GM19463 (cell line): ENCODE data around the gene ST7.

Experiments
- ATAC-seq: cut with Tn5 transposase; IDR thresholded peaks from one replicate; pipeline ENCODE4 v1.9.1; 2021; ENCODE audit warnings: mild to moderate bottlenecking, moderate library complexity; ENCODE audit not compliant: unreplicated experiment

The ST7 gene

DNA sequence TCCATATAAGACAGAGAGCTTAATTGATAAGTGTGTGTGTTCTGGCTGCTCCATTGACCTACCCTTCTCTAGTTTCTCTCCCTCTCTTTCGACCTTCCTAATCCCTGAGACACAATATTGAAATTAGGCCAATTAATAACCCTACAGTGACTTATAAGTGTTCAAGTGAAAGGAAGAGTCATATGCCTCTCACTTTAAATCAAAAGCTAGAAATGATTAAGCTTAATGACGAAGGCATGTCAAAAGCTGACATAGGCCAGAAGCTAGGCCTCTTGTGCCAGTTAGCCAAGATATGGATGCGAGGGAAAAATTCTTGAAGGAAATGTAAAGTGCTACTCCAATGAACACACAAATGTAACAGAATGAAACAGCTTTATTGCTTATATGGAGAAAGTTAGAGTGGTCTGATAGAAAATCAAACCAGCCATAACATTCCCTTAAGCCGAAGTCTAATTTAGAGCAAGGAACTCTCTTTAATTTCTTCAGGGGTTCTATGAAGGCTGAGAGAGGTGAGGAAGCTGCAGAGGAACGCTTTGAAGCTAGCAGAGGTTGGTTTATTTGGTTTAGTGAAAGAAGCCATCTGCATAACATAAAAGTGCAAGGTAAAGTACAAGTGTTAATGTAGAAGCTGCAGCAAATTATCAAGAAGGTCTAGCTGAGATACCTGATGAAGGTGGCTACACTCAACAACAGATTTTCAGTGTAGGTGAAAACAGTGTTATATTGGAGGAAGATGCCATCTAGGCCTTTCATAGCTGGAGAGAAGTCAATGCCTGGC, 53.8 kb downstream of the ST7 start:
- ATAC-seq = no peak

DNA sequence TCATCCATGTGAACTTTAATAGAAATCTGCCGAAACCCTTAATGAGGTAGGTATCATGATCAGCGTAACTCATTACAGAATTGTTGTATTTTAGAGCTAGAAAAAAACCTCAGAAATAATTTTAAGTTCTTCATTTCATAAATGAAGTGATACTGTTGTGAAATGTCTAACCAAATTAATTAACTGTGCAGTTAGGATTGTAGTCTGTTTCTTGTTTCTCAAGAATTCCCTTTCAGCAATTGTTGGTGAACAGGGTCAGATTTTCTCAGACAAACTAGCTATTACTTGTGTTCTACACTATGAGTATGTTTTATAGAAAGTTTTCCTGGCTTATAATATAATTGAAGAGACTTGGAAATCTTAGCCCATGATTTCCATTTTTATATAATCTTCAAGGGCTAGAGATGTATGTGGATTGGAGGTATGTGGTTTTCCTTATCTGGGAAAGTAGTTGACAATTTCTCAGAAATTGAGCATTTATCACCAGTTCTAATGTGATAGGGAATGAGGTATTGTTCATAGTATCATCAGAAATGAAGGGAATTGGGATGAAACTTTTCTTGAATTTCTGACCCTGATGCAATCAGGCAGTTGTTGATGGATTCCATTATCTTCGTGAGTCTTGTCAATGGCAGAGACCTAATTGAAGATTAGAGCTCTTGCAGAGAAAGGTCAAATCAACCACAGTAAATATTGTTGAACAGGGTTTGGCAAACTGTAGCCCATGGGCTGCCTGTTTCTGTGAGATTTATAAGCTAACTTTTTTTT, 55.0 kb downstream of the ST7 start:
- ATAC-seq = no peak

DNA sequence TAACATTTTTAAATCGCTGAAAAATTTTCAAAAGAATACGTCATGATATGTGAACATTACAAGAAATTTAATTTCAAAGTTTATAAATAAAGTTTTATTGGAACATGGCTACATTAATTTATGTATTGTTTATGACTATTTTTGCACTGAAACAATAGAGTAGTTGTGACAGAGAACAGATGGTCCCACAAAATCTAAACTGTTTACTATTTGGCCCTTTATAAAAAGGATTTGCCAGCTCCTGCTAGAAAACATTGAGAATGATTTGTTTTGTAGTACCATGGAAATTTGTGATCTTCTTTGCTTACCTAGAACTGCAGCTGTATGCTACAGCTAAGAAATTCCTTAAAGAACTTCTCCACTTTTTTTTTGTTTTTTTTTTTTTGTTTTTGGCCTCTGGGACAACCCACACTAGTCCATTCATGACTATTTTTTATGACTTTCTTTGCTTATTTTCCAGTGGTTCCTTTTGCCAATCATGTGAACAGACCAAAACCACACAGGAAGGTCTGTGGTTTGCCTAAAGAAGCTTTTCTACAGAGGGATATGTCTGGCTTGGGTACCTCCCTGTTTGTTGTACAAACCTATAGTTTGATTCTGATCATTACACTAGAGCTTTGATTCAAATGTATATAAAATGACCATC, 55.7 kb downstream of the ST7 start:
- no peak for ATAC-seq

DNA sequence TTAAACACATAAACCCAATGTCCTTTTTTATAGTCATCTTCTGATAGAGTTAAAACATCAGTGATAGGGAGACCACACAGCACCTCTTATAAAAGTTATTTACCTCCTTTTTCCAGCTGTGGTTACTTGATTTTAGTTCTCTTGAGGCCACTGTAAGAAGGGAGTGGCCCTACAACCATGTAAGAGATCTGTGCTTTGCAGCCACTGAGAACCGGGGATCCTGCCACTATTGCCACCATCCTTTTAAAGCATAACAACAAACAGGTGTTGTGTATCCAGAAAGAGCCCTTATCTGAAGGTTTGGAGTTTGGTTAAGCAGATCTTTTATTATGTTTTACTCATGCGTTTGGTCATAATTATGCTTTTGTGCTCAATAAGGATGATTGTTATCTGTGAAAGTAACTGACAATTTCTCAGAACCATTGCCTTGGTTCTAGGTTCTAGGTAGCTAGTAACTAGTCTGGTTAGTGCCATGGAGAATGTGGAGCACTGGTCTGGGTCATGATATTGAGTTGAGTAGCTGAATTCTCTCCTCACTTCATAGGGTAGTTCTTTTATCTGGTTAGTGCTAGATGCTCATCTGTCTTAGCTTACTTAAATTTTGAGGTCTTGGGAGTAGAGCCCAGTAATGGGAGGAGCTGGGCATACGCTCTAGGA, 56.5 kb downstream of the ST7 start:
- no peak for ATAC-seq

DNA sequence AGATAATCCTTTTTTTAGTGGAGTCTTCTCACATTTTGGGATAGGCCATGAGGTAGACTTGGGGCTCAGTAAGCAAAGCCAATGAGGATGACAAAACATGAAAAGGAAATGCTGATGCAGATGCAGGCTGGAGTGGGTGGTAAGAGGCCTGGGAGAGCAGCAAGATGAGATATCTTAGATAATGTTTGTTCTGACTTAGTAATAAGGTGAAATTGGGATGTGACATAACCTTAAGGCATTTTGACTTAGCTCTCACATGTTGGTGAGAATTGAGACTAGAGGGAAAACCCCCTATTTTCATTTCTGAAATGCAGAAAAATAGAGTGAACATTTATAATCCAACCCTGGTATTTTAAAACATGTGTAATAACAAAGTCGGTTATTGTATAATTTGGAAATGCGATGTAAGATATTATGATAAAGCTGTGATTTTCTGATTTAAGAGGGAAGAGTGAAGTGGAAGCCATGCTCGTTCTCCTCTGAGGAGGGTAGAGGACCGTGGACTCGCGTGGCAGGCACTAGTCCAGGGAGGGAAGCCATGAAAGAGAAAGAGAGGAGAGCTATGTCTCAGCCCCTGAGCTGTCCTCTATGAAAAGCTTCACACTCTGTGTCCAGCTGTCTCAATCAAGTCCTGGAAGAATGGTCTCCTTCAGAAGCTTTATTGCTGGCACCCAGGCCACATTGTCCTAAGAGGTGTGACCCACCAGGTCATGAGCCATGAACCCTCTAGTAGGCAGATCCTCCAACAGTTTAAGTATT, 57.3 kb downstream of the ST7 start:
- peak; percentile 38 for ATAC-seq

DNA sequence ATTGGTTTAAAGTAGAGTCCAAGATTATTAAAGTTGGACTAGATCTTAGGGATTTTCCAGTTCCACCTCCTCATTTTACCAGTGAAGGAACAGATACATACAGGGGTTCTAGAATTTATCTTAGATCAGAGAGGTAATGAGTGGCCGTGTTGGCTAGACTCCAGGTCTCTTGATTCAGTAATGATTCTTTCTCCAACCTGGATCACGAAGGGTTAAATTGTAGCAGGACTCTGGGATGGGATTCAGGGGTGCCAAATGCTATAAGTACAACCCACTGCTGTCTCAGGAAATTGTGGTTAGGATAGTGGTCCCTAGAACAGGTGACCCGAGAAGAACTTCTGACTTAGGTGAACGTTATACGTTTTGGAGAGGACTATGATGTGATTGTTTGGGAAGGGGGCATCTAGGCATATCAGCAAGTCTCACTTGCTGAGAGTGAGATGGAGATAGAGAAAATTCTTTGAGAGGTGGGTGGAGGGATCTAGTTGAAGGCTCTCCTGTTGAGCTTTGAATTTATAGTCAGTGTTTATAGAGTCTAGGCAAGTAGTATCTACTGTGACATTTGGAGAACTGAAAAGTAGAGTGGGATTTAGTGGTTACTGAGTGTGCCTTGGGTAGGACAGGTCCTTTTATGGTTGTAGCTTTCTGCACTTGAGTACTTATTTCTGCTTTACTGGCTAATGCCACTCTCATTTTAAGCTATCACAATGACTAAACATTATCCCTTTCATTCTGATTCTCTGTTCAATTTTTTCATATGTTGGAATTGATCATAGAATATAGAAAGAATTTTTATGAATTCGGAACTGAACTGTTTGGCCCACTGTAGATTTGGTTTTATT, 58.3 kb downstream of the ST7 start:
- peak; percentile 72 for ATAC-seq

DNA sequence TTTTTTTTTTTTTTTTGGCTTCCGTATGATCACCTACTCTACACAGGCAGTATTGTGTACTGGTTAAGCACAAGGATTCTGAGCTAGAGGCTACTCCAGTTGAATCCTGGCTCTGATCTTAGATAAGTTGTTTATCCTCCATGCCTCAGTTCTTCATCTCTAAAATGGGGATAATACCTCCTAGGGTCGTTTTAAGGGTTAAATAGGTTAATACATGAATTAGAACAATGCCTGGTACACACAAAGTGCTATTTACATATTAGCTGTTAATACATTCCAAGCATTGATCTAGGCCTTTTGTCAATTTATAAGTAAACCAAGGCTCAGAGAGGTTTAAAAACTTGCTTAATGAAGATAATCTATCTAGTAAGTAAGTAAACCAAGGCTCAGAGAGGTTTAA, 59.0 kb downstream of the ST7 start:
- ATAC-seq = peak; percentile 7

DNA sequence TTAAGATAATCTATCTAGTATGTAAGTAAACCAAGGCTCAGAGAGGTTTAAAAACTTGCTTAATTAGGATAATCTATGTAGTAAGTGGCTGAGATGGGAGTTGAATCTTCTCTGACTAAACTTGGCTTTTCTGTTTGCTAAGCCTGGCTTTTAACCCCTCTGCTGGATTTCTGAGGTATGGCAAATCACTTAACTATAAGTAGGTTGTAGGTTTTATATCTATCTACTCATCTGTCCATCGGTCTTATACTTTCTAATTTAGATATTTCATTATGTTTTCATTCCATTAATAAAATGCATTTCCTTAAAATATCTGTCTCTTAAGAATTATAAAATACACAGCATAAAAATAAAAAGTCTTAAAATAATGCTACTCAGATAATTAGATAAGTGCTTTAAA, 59.4 kb downstream of the ST7 start:
- ATAC-seq = no peak

DNA sequence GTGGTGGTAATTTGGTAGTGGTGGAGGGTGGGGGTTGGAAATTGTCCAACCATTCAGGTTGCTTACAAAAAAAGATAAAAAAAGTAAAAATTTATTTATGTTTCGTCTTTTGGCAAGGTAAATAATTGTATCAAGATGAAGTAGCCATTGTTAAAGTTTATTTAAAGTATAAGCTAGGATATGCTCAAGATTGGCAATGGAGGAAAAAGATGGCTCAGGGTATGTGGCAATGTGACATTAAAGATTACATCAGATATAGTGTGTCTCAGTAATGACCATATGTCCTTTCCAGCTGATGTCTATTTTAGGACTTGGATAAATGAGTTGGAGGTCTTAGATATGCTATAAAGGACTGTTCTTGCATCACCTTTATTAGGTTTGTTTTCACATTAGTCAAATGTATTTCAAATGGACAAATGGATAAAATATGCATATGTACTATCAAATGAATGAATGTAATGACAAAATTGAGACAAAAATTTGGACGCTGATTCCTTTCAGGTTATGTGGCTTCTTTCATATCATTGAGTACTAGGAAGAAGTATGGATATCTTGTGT, 60.9 kb downstream of the ST7 start:
- ATAC-seq = no peak

DNA sequence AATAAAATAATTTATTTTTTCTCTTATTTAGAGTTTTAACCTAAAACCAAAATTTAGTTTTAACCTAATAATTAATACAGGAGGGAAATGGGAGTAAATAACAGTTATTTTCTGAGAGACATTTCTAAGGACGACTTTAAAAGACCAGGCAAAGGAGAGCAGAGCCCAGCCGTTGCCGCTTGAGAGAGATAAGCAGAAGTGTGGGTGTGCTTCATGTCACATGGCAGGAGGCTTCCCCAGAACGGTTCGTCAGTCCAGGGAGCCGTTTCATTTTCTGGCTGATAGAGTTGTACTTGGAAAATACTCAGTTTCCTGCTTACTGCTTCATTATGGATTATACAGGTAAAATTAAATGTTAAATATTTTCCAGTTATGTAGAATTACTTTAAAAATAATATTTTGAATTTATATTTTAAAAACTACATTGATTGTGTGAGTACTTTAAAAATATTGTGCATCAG, 61.4 kb downstream of the ST7 start:
- peak; percentile 30 for ATAC-seq

DNA sequence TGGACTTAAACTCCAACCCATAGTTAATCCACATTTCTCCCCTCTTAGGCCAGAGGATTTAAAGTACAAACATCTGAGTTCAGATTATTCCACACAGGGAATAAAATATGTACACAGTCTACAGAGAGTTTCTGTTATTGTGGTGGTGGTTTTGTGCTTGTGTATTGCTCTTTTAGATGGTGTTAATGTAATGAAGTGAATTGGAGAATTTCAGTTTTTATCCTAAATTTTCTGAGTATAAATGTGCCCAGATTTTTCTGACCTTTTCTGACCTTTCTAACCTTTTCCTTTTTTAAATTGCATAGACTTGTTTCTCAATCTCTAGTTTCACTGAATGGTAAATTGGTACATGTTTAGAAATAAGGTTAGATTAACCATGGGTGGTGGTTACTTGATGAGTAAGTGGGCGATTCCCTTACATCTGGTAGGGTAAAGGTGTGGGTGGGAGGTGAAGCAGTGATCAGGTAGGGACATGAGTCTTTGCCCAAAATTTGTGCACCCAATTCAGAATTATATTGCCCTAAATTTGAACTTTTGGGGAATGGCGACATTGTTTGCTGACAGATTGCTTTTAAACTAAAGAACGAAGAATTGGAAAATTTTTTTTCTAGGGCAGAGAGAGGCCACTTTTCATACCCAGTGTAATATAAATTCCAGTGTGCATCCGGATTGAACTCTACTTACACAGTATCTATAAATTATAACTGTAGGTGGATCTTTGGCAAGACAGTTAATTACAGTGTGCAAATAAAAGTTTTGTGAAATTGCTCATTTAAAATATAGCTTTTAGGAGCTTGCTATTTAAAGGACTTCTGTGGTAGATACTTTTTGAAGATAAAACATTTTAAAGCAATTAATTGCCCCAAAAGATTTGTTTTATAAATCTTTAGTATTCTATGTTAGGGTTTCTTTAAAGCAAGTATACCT, 62.2 kb downstream of the ST7 start:
- no peak for ATAC-seq

DNA sequence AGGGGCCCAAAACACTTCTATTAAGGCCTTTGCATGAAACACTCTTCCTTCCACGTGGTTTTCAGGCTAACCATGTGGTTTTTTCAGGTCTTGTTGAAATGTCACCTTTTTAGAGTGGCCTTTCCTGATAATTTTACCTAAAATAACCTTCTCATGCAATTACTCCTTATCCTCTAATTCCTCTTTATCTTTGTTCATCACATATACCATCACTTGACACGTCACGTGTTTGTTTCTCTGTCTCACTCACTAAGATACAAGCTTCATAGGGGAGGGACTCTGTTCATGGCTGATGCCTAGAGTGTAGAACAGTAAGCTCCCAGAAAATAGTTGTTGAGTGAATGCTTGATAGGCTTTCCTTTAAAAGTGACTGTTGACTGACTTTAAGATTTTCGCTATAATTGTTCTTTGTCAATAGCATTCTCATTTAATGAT, 63.7 kb downstream of the ST7 start:
- no peak for ATAC-seq

DNA sequence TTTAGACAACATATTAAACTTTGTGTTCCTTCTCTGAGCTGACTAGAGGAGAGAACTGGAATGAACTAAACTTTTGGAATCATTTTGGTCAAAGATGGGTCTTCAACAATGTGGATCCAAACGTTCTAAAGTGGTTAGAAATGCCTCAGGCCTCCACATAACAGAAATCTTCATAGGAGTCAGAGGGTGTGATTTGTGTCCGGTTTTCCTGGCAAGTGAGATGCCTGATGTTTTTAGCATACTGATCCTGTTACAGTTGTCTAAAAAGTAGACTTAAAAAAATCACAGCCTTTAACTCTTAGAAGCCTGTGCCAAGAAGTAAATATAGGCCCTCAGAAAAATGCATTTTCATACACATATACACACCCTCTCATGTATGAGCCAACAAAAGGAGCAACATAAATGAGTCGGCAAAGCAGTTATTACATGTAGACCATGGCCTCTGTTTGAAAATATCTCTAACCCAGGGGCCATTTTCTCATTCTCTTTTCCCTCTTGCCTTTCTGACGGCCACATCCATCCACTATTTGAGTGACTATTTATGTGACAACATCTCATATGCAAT, 64.5 kb downstream of the ST7 start:
- no peak for ATAC-seq

DNA sequence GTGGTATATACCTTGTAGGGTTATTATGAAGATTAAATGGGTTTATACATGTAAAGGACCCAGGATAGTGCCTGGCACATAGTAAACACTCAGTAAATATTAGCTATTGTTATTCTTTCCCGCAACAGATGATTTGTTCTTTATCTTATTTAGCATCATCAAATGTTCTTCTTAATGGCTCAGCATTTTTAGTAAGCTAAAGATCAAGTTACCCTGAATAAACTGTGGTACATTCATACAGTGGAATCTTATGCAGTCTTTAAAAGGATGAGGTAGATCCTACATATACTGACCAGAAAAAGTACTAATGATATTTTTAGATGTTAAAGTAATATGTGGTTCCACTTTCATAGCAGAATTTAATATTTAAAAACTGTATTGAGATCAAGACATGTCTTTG, 65.4 kb downstream of the ST7 start:
- ATAC-seq = no peak

DNA sequence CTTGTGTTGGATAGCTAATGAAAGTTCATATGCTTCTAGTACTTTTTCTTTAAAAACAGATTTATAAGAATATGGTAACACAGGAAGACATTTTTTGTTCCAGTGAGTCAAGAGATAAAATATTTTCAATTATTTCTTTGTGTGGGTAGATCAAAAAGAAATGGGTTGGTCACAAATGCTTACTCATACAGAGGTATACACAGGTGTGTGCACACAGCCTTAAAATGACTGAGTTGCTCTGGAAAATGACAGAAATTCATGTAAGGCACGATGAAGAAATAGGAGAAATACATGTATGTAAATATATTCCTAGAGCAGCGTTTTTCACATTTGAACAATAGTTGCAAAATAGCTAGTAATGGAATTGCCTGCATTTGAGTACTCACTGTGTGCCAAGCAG, 66.0 kb downstream of the ST7 start:
- ATAC-seq = no peak

DNA sequence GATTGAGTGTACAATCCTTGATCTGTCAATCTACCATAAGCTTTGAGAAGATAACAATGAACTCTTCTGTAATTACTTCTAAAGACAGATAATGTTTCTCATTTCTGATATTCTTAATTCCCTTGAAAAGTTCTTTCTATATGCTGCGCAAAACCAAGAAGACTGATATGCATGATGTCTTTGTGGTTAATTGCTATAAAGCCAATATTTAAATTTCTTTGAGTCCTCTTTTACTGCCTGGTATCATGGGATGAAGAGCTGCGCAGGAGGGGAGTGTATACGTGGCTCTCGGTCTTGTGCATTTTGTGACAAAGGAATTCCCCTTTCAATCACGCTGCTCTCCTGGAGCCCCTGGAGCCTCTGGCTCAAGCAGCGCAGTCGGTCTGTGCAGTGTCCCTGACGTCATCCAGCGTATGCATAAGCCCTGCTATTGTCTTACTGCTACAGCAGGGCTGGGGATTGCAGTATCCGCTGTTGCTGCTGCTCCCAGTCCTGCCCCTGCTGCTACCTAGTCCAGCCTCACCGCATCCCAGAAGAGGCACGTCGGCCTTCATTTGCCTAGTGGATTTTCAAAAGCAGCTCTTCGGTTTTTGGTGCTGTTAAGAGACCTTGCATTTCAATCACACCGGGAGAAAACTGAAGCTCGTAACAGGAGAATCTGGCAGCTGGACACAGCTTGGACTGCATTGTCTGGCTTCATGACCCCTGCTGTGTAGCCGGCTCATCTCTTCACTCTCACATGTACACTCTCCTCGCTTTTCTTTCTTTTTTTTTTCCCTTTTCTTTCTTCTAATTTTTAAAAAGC, 66.7 kb downstream of the ST7 start:
- ATAC-seq = no peak

DNA sequence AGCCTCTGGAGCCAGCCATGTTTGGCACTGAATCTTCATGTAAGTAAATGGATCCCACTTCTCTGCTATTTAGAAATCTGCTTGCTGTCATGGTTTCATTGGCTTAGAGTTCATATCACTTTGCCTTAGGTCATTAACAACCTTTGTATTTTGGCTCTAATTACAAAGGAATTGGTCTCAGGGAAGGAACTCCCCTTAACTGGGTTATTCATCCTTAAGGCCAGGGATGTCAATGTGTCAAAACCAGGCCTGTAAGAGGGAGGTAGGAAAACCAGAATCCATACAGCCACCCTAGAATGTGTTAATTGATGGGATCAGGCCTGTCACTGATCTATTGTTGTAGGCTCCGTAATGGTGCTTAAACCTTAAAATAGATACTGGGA, 67.3 kb downstream of the ST7 start:
- no peak for ATAC-seq
